Liver (tissue), 3 donors: Measurements from ENCODE around the gene EML6.

Experiments used
- CTCF ChIP-seq: fragments of 150-350 bp; IDR thresholded peaks from 2 replicates; pipeline ENCODE4 v1.5.1; 2017; ENCODE audit warnings: improper control_type of control experiment, low read depth, low read length; ENCODE audit not compliant: missing input control
- EGR1 ChIP-seq, 2 donors: IDR thresholded peaks; 2 replicates each; pipeline ENCODE4 v1.6.1; 2016 to 2018; ENCODE audit warnings: antibody characterized with exemption in 2 of 2, low read depth in 2 of 2
- FOXA1 ChIP-seq: IDR thresholded peaks from 2 replicates; pipeline ENCODE4 v1.6.1; 2016; ENCODE audit warnings: antibody characterized with exemption
- HNF4A ChIP-seq, 2 donors: conservative IDR thresholded peaks; 2 replicates each; pipeline ENCODE4 v1.6.1; 2016; ENCODE audit warnings: antibody characterized with exemption in 2 of 2, mild to moderate bottlenecking in 2 of 2
- JUND ChIP-seq, 2 donors: IDR thresholded peaks; 2 replicates each; pipeline ENCODE4 v1.6.1; 2016; ENCODE audit warnings: antibody characterized with exemption in 2 of 2
- NR2F2 ChIP-seq: IDR thresholded peaks from 2 replicates; pipeline ENCODE4 v1.6.1; 2016; ENCODE audit warnings: antibody characterized with exemption
- RAD21 ChIP-seq, 2 donors: IDR thresholded peaks; 2 replicates each; pipeline ENCODE4 v1.6.1; 2016; ENCODE audit warnings: antibody characterized with exemption in 2 of 2, mild to moderate bottlenecking in 2 of 2
- SP1 ChIP-seq: IDR thresholded peaks from 2 replicates; pipeline ENCODE4 v1.6.1; 2018; ENCODE audit warnings: antibody characterized with exemption, mild to moderate bottlenecking
- TAF1 ChIP-seq: conservative IDR thresholded peaks from 2 replicates; pipeline ENCODE4 v1.6.1; 2016; ENCODE audit warnings: antibody characterized with exemption, mild to moderate bottlenecking
- YY1 ChIP-seq: IDR thresholded peaks from 2 replicates; pipeline ENCODE4 v1.6.1; 2016; ENCODE audit warnings: antibody characterized with exemption, mild to moderate bottlenecking
- TF ChIP-seq, protein P1 (sequence below): IDR thresholded peaks from 2 replicates; pipeline ENCODE4 v1.6.1; 2016; ENCODE audit warnings: antibody characterized with exemption
- TF ChIP-seq, protein P2 (sequence below): IDR thresholded peaks from 2 replicates; pipeline ENCODE4 v1.6.1; 2016; ENCODE audit warnings: antibody characterized with exemption
- donor health status: healthy.
- donor health status: healthy.

DNA sequence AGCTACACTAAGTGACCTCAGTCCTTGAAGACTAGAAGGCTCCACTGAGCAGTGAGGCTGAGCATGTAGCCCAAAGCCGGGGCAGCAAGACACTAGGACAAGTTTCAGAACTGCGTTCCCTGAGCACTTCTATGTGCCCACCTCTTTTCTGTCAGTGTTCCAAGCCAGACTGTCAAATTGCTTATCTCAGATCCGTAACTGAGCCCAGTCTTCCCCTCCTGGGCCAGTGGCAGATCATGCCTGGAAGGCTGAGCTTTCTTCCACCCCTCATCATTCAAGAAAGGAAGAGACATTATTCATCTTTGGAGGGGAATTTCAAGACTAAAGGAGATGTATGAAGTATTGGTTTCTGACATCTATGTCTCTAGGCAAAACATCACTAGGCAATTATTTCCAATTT lies 49.8 kb downstream of the EML6 start:
- TF ChIP-seq CTCF (no peak), YY1 (no peak), NR2F2 (no peak), TAF1 (no peak), FOXA1 (no peak), EGR1 (IDR thresholded peaks at IDR 0.05; ENCODE audit: low read depth in 2 of 2) (no peak), SP1 (no peak), RAD21 (IDR thresholded peaks at IDR 0.05) (no peak), JUND (IDR thresholded peaks at IDR 0.05) (no peak), HNF4A (conservative IDR thresholded peaks at IDR 0.05) (no peak)
- TF ChIP-seq, protein P1, sequence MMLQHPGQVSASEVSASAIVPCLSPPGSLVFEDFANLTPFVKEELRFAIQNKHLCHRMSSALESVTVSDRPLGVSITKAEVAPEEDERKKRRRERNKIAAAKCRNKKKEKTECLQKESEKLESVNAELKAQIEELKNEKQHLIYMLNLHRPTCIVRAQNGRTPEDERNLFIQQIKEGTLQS = no peak
- TF ChIP-seq, protein P2, sequence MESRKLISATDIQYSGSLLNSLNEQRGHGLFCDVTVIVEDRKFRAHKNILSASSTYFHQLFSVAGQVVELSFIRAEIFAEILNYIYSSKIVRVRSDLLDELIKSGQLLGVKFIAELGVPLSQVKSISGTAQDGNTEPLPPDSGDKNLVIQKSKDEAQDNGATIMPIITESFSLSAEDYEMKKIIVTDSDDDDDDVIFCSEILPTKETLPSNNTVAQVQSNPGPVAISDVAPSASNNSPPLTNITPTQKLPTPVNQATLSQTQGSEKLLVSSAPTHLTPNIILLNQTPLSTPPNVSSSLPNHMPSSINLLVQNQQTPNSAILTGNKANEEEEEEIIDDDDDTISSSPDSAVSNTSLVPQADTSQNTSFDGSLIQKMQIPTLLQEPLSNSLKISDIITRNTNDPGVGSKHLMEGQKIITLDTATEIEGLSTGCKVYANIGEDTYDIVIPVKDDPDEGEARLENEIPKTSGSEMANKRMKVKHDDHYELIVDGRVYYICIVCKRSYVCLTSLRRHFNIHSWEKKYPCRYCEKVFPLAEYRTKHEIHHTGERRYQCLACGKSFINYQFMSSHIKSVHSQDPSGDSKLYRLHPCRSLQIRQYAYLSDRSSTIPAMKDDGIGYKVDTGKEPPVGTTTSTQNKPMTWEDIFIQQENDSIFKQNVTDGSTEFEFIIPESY = no peak
